ENCODE data around the gene ARHGAP19. TPM values are rescaled to one million over a fixed set of nuclear protein-coding genes. Genes with fewer than 3 reads are reported as not detected.

Gene ARHGAP19
- total and polyA plus RNA-seq, 8 donors: 1.2 to 16.2 (median 6.3) TPM

GRCh38 chr10:97204826-97205679 lies 87.4 kb downstream of the ARHGAP19 start:
- no peaks in the 10 kb centered on the region for H3K9me3 ChIP-seq
- no peaks in the 10 kb centered on the region for H3K4me1 ChIP-seq
- intact Hi-C loops (cut with DNase I; ENCODE audit: low total_unique reads): no loop called here
- DNase-seq: no peak
- no peak overlapping the region for H3K4me3 ChIP-seq
- H3K27me3 ChIP-seq: peaks cover 0 to 57% (median 0%) of the 10 kb centered on the region in 3 donors
- 84 to 92% (median 86%) methylated on average over 7 to 14 of the region's 14 CpGs for WGBS, 5 donors
- no peak overlapping the region for H3K27ac ChIP-seq
- no peak for TF ChIP-seq POLR2A (IDR thresholded peaks at IDR 0.05)
- no peak for TF ChIP-seq POLR2AphosphoS5 (IDR thresholded peaks at IDR 0.05)
- TF ChIP-seq CTCF (IDR thresholded peaks at IDR 0.05): no peak
- no peak for TF ChIP-seq EP300 (IDR thresholded peaks at IDR 0.05)
- H3K36me3 ChIP-seq: no peaks in the 10 kb centered on the region

- H3K4me3 ChIP-seq: no peak overlapping the region
- intact Hi-C loops (cut with DNase I; ENCODE audit: low total_unique reads): no loop called here
- H3K9me3 ChIP-seq: no peaks in the 10 kb centered on the region
- H3K27me3 ChIP-seq: peaks cover 0 to 63% (median 0%) of the 10 kb centered on the region in 3 donors
- H3K4me1 ChIP-seq: no peaks in the 10 kb centered on the region
- H3K36me3 ChIP-seq: no peaks in the 10 kb centered on the region
- H3K27ac ChIP-seq: no peak overlapping the region
- 86 to 92% (median 91%) methylated on average over 7 of the region's 7 CpGs for WGBS, 5 donors
- DNase-seq: no peak
- no peak for TF ChIP-seq POLR2A (IDR thresholded peaks at IDR 0.05)
- no peak for TF ChIP-seq CTCF (IDR thresholded peaks at IDR 0.05)
- TF ChIP-seq POLR2AphosphoS5 (IDR thresholded peaks at IDR 0.05): no peak
Observed at GRCh38 chr10:97203220-97203619, 89.2 kb downstream of the ARHGAP19 start.

DNA sequence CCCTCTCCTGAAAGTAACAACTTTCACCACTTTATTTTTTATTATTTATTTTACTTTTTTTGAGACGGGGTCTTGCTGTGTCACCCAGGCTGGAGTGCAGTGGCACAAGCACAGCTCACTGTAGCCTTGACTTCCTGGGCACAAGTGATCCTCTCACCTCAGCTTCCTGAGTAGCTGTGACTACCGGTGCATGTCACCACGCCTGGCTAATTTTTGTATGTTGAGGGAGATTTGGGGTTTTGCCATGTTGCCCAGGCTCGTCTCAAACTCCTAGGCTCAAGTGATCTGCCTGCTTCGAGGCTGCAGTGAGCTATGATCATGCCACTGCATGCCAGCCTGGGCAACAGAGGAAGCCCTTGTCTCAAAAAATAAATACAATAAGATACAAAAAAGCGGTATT lies 91.8 kb downstream of the ARHGAP19 start:
- H3K4me3 ChIP-seq: no peak overlapping the region
- no peaks in the 10 kb centered on the region for H3K9me3 ChIP-seq
- H3K27ac ChIP-seq: no peak overlapping the region
- no peaks in the 10 kb centered on the region for H3K36me3 ChIP-seq
- TF ChIP-seq POLR2A (IDR thresholded peaks at IDR 0.05) (no peak), CTCF (IDR thresholded peaks at IDR 0.05) (no peak), POLR2AphosphoS5 (IDR thresholded peaks at IDR 0.05) (no peak)
- intact Hi-C loops (cut with DNase I; ENCODE audit: low total_unique reads): no loop called here
- 67 to 76% (median 71%) methylated on average over 6 of the region's 6 CpGs for WGBS, 5 donors
- peaks cover 0 to 70% (median 14%) of the 10 kb centered on the region in 3 donors for H3K27me3 ChIP-seq
- H3K4me1 ChIP-seq: peaks cover 0 to 10% (median 8%) of the 10 kb centered on the region in 4 donors
- no peak for DNase-seq

- peaks cover 0 to 12% (median 9%) of the 10 kb centered on the region in 4 donors for H3K4me1 ChIP-seq
- WGBS, 5 donors: 48 to 72% (median 61%) methylated on average over 3 of the region's 3 CpGs
- TF ChIP-seq POLR2A (IDR thresholded peaks at IDR 0.05): no peak
- no peak for TF ChIP-seq EP300 (IDR thresholded peaks at IDR 0.05)
- TF ChIP-seq POLR2AphosphoS5 (IDR thresholded peaks at IDR 0.05): no peak
- TF ChIP-seq CTCF (IDR thresholded peaks at IDR 0.05): no peak
- H3K36me3 ChIP-seq: no peaks in the 10 kb centered on the region
- H3K27ac ChIP-seq: no peak overlapping the region
- no peak for DNase-seq
- intact Hi-C loops (cut with DNase I; ENCODE audit: low total_unique reads): no loop called here
- H3K27me3 ChIP-seq: peaks cover 0 to 67% (median 16%) of the 10 kb centered on the region in 3 donors
- no peaks in the 10 kb centered on the region for H3K9me3 ChIP-seq
- no peak overlapping the region for H3K4me3 ChIP-seq
Observed at GRCh38 chr10:97199152-97199551, 93.3 kb downstream of the ARHGAP19 start.
